ENCODE measurements around the gene PIPOX.

DNA sequence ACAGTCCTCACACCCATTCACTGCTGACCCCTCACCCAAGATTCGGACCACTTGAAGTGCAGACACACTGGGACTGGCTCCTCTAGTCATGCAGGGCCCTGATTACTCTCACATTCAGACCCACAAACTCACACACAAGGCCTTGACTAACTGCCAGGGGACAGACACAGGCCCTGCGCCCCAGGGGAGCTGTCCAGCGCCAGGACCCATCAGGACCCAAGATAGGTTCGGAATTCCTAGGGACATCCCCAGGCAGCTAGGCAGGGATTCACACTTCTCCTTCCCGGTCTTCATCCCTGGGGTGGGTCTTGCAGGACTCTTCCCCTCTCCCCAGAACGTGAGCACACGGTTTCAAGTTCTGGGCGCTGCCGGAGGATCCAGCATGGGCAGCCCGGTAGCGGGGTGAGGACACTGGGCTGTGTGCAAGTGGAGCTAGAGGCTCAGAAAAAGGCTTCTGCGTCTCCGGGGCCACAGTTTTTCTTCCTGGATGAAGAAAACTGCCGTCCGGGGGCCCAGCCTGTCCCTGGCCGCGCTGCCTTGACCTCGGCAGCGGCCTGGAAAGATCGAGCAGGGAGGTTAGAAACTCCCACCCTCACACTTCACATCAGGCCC, 38.8 kb upstream of the PIPOX start:
- TF ChIP-seq CTCF (IDR thresholded peaks at IDR 0.05), result no peak
- no peak for TF ChIP-seq EZH2 (IDR thresholded peaks at IDR 0.05)
- no peak for TF ChIP-seq EZH2phosphoT487 (IDR thresholded peaks at IDR 0.05)
